Ishikawa (cell line): ENCODE measurements around the gene LEMD2.

Experiments used
- CEBPB ChIP-seq: IDR thresholded peaks from 2 replicates; pipeline ENCODE4 v1.6.1; 2012
- CREB1 ChIP-seq: IDR thresholded peaks from 2 replicates; pipeline ENCODE4 v1.6.1; 2012; ENCODE audit warnings: low read depth
- EGR1 ChIP-seq: IDR thresholded peaks from 2 replicates; pipeline ENCODE4 v1.6.1; 2012
- EP300 ChIP-seq: IDR thresholded peaks from 2 replicates; pipeline ENCODE4 v1.6.1; 2012; ENCODE audit warnings: borderline replicate concordance
- FOXM1 ChIP-seq: IDR thresholded peaks from 2 replicates; pipeline ENCODE4 v1.6.1; 2012; ENCODE audit warnings: low read depth, borderline replicate concordance
- NFIC ChIP-seq: IDR thresholded peaks from 2 replicates; pipeline ENCODE4 v1.6.1; 2012
- RAD21 ChIP-seq: IDR thresholded peaks from 2 replicates; pipeline ENCODE4 v1.6.1; 2012; ENCODE audit warnings: low read depth
- TAF1 ChIP-seq: IDR thresholded peaks from 2 replicates; pipeline ENCODE4 v1.6.1; 2012; ENCODE audit warnings: low read depth, mild to moderate bottlenecking
- TCF12 ChIP-seq: IDR thresholded peaks from 2 replicates; pipeline ENCODE4 v1.6.1; 2012; ENCODE audit warnings: low read depth
- TEAD4 ChIP-seq: IDR thresholded peaks from 2 replicates; pipeline ENCODE4 v1.6.1; 2012
- YY1 ChIP-seq: IDR thresholded peaks from 2 replicates; pipeline ENCODE4 v1.6.1; 2012; ENCODE audit warnings: low read depth
- ZBTB7A ChIP-seq: IDR thresholded peaks from 2 replicates; pipeline ENCODE4 v1.6.1; 2012; ENCODE audit warnings: low read depth
- TF ChIP-seq, protein P1 (sequence below): IDR thresholded peaks from 2 replicates; pipeline ENCODE4 v1.6.1; 2012; ENCODE audit warnings: low read depth, mild to moderate bottlenecking
- TF ChIP-seq, protein P2 (sequence below): IDR thresholded peaks from 2 replicates; pipeline ENCODE4 v1.6.1; 2012
- TF ChIP-seq, protein P3 (sequence below): IDR thresholded peaks from 2 replicates; pipeline ENCODE4 v1.6.1; 2012

The LEMD2 gene

DNA sequence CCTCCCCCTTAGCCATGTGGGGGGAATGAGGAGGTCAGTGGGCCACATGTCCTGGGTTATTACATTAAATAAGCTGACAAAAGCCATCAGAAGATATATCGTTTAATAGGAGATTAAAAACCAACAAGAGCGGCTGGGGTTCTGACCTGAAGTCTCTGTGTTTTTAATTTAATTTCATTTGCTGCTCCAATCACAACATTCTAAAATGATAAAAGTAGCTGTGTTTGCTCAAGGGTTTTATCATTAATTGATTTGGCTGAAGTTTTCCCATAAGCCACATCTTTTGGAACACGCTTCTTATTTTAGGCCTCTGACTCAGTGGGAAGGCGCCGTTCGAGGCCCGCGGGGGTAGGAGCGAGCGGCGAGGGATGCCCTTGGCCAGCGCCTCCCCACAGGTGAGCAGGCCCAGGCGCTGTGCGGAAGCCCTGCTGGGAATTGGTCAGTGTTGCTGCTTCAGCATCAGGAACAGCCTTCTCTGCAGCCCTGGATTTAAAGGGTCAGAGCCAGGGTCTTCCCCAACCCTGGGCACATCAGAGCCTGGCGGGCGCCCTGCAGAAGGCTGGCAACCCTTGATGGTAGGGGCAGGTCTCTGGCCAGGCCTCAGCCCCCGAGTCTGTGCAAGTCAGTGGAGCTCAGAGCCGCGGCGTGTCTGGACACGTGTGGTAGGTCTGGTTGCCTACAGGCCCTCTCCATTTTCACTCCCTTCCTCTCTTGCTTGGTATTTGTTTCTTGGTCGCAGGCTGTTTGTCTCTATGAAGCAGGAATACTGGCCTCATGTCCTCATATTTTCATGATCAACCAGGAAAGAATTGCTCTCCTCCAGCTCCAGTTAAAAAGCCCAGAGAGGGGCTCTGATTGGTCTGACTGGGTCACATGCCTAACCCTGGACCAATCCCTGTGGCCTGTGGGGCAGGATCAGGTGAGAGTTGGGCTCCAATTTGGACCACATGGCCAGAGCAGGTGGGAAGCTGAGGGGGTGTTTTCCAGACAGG lies 45.8 kb upstream of the LEMD2 start:
- no peak for TF ChIP-seq ZBTB7A
- TF ChIP-seq NFIC, result no peak
- no peak for TF ChIP-seq TAF1
- TF ChIP-seq, protein P1, sequence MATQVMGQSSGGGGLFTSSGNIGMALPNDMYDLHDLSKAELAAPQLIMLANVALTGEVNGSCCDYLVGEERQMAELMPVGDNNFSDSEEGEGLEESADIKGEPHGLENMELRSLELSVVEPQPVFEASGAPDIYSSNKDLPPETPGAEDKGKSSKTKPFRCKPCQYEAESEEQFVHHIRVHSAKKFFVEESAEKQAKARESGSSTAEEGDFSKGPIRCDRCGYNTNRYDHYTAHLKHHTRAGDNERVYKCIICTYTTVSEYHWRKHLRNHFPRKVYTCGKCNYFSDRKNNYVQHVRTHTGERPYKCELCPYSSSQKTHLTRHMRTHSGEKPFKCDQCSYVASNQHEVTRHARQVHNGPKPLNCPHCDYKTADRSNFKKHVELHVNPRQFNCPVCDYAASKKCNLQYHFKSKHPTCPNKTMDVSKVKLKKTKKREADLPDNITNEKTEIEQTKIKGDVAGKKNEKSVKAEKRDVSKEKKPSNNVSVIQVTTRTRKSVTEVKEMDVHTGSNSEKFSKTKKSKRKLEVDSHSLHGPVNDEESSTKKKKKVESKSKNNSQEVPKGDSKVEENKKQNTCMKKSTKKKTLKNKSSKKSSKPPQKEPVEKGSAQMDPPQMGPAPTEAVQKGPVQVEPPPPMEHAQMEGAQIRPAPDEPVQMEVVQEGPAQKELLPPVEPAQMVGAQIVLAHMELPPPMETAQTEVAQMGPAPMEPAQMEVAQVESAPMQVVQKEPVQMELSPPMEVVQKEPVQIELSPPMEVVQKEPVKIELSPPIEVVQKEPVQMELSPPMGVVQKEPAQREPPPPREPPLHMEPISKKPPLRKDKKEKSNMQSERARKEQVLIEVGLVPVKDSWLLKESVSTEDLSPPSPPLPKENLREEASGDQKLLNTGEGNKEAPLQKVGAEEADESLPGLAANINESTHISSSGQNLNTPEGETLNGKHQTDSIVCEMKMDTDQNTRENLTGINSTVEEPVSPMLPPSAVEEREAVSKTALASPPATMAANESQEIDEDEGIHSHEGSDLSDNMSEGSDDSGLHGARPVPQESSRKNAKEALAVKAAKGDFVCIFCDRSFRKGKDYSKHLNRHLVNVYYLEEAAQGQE, result no peak
- no peak for TF ChIP-seq YY1
- TF ChIP-seq, protein P2, sequence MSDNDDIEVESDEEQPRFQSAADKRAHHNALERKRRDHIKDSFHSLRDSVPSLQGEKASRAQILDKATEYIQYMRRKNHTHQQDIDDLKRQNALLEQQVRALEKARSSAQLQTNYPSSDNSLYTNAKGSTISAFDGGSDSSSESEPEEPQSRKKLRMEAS, result 0 out of 2 replicates have a peak, but pooled peaks have one; percentile 37
- no peak for TF ChIP-seq TCF12
- no peak for TF ChIP-seq CREB1
- TF ChIP-seq TEAD4, result no peak
- TF ChIP-seq EGR1, result no peak
- TF ChIP-seq, protein P3, sequence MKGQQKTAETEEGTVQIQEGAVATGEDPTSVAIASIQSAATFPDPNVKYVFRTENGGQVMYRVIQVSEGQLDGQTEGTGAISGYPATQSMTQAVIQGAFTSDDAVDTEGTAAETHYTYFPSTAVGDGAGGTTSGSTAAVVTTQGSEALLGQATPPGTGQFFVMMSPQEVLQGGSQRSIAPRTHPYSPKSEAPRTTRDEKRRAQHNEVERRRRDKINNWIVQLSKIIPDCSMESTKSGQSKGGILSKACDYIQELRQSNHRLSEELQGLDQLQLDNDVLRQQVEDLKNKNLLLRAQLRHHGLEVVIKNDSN, result peak; percentile 83
- TF ChIP-seq CEBPB, result no peak

DNA sequence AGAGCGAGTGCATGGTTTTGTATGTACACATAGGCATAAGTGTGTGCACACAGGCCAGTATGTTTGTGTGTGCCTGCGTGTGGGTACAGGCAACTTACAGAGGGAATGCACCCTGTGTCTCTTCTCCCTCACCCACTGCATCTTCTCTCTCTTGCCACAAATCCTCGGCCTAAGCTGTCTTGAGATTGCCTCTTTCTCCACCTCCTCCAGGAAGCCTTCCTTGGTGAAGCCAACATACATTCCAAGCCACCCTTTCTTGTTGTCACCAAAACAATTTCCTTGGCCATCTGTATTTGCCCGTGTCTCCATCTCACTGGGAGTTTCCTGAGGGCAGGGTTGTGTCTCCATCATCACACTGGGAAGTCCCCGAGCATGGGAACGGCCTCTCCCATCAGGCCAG lies 44.7 kb upstream of the LEMD2 start:
- no peak for TF ChIP-seq CEBPB
- TF ChIP-seq CREB1, result no peak
- TF ChIP-seq, protein P1, result no peak
- TF ChIP-seq EP300, result no peak
- TF ChIP-seq, protein P2, result no peak
- no peak for TF ChIP-seq NFIC
- no peak for TF ChIP-seq EGR1
- TF ChIP-seq YY1, result no peak
- TF ChIP-seq, protein P3, result no peak
- TF ChIP-seq TEAD4, result no peak
- TF ChIP-seq FOXM1, result no peak
- no peak for TF ChIP-seq TAF1
- no peak for TF ChIP-seq ZBTB7A
- no peak for TF ChIP-seq TCF12
- TF ChIP-seq RAD21, result no peak

DNA sequence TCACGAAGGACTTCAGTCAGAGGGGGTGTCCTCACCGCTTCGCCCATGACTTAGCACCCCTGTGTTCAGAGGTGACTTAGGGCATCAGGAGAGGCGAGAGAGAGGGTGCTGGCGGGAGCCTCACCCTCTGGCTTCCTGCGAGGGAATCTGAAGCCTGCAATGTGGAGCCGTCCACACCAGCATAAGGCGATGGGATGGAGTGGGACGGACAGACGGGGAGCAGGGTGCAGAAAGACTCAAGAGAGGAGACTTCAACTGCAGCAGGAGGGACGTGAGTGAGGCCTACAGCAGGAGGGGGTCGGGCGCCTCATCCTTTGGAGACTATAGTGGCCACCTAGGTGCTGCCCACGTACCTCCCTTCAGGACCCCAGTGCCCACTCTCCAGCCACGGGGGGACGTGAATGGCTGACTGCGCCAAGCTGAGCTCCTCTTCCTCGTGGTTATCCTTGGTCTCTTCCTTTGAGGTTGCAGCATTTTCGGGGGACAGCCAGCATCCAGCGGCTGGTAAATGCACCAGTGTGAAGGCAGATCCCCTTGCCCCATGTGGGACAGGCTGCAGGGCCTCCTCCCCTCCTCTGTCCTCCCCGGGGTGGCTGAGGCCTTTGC lies 41.8 kb upstream of the LEMD2 start:
- TF ChIP-seq TAF1 (no peak), ZBTB7A (no peak), RAD21 (no peak), TEAD4 (no peak), EGR1 (no peak), TCF12 (no peak), CREB1 (no peak), FOXM1 (no peak), EP300 (no peak), NFIC (no peak), YY1 (no peak), CEBPB (no peak)
- TF ChIP-seq, protein P1, result no peak
- TF ChIP-seq, protein P3, result no peak
- TF ChIP-seq, protein P2, result no peak
